Measurements from ENCODE around the gene KLHDC1.

KLHDC1 gene

DNA sequence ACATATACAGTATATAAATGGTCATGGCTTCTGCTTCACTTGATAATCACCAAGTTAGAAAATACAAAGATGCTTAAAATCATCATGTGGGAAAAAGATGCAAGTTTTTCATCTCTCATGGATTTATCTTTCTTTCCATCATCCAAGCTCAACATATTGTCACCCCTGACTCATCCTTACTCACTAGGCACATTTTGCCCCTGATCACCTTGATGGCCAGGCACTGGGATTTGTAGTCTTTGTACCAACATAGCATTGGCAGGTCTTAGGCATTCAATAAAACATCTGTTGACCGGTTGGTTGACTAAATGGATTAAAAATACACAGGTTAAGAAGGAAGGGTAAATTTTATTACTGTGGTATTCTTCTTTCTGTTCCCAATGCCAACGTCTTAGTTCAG is 103.1 kb downstream of the KLHDC1 start:
- DNase-seq: no peak
